Measurements from ENCODE around the gene SLC12A6. TPM values are rescaled to one million over a fixed set of nuclear protein-coding genes. Genes with fewer than 3 reads are reported as not detected.

Gene SLC12A6
- total RNA-seq, 1 experiment from 2014 or later = 19.5 TPM

- TF ChIP-seq POLR2AphosphoS5 (IDR thresholded peaks at IDR 0.05; ENCODE audit: low read depth, low read length) (no peak), SIN3A (IDR thresholded peaks at IDR 0.05; ENCODE audit: borderline replicate concordance, insufficient read depth, low read depth, low read length) (no peak), REST (IDR thresholded peaks at IDR 0.05; ENCODE audit: insufficient read depth in 1 of 2, low read depth in 2 of 2, low read length in 1 of 2) (no peak), TCF7L2 (IDR thresholded peaks at IDR 0.05; ENCODE audit: low read depth, low read length) (no peak), CTCF (IDR thresholded peaks at IDR 0.05) (no peak)
- POLR2A ChIA-PET = no interaction called here
- CTCF ChIA-PET = no interaction called here
- Histone ChIP-seq H3K4me1 (ENCODE audit: control insufficient read depth, insufficient read depth, low read length) (no peaks in the 10 kb centered on the region), H3K9me3 (ENCODE audit: control insufficient read depth, insufficient read depth, low read depth, low read length) (no peaks in the 10 kb centered on the region), H3K27ac (ENCODE audit: low read length) (no peak overlapping the region), H3K36me3 (ENCODE audit: control insufficient read depth, insufficient read depth, low read length) (no peaks in the 10 kb centered on the region), H3K27me3 (ENCODE audit: control insufficient read depth, insufficient read depth, low read length) (no peaks in the 10 kb centered on the region), H3K4me3 (ENCODE audit: low read depth in 2 of 2, low read length in 2 of 2) (no peak overlapping the region)
- in situ Hi-C loops (cut with HindIII; ENCODE audit: low pct_unique_long_range_greater_than_20kb, low sequenced_read_pairs) = no loop called here
- DNase-seq (ENCODE audit: low read depth, low spot score) (no peak), ATAC-seq (no peak)
- no TSS peak for BruUV-seq (replicated peaks)
- intact Hi-C loops (cut with micrococcal nuclease; ENCODE audit: unreplicated experiment) = no loop called here
These were observed 70.8 kb downstream of the SLC12A6 start for GRCh38 chr15:34266751-34267150.

GRCh38 chr15:34264076-34264475 is 73.5 kb downstream of the SLC12A6 start:
- H3K27me3 ChIP-seq (ENCODE audit: control insufficient read depth, insufficient read depth, low read length) = no peaks in the 10 kb centered on the region
- intact Hi-C loops (cut with micrococcal nuclease; ENCODE audit: unreplicated experiment) = no loop called here
- POLR2A ChIA-PET = no interaction called here
- CTCF ChIA-PET = no interaction called here
- ATAC-seq (no peak), DNase-seq (ENCODE audit: low read depth, low spot score) (no peak)
- TF ChIP-seq REST (IDR thresholded peaks at IDR 0.05; ENCODE audit: insufficient read depth in 1 of 2, low read depth in 2 of 2, low read length in 1 of 2) (no peak), SIN3A (IDR thresholded peaks at IDR 0.05; ENCODE audit: borderline replicate concordance, insufficient read depth, low read depth, low read length) (no peak), POLR2AphosphoS5 (IDR thresholded peaks at IDR 0.05; ENCODE audit: low read depth, low read length) (no peak), TCF7L2 (IDR thresholded peaks at IDR 0.05; ENCODE audit: low read depth, low read length) (no peak)
- H3K4me1 ChIP-seq (ENCODE audit: control insufficient read depth, insufficient read depth, low read length) = no peaks in the 10 kb centered on the region
- no TSS peak for BruUV-seq (replicated peaks)
- no peaks in the 10 kb centered on the region for H3K36me3 ChIP-seq (ENCODE audit: control insufficient read depth, insufficient read depth, low read length)
- no peak overlapping the region for H3K27ac ChIP-seq (ENCODE audit: low read length)
- no peaks in the 10 kb centered on the region for H3K9me3 ChIP-seq (ENCODE audit: control insufficient read depth, insufficient read depth, low read depth, low read length)
- in situ Hi-C loops (cut with HindIII; ENCODE audit: low pct_unique_long_range_greater_than_20kb, low sequenced_read_pairs) = no loop called here
- no peak overlapping the region for H3K4me3 ChIP-seq (ENCODE audit: low read depth in 2 of 2, low read length in 2 of 2)

All from Panc1 (cell line).